Activated CD4-positive, CD25-positive, alpha-beta regulatory T cell treated with anti-CD3 and anti-CD28 coated beads, Interleukin-2, amount 50 U/mL, for 16 hours (primary cell): ENCODE results near the gene TRIM59.
"Not testable (repeated sequence)": the region's sequence is repeated elsewhere in the genome, so short reads cannot be mapped to it uniquely, and the experiment has no call there.

ENCODE experiments used
- DNase-seq: peaks from one replicate; pipeline ENCODE4 v3.0.0-alpha.2; 2020; ENCODE audit warnings: low read depth, low spot score

The TRIM59 gene

DNA sequence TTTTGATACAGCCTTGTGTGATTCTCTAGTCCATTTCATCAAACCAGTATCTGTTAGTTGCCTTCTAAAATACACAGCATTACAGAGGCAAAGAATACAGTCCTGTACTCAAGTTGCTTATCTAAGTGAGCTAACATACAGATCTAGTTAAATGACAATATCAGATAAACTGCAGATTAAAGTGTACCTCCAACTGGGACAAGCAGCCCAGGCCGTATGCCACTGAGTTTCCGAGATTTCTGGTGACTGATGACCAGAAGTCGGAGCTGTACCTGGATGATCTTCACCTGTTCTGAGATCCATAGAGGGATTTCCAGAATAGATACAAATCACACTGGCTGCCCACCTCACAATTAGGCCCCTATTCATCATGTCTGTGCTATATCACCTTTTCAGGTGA lies 6.3 kb upstream of the TRIM59 start:
- DNase-seq: no peak

DNA sequence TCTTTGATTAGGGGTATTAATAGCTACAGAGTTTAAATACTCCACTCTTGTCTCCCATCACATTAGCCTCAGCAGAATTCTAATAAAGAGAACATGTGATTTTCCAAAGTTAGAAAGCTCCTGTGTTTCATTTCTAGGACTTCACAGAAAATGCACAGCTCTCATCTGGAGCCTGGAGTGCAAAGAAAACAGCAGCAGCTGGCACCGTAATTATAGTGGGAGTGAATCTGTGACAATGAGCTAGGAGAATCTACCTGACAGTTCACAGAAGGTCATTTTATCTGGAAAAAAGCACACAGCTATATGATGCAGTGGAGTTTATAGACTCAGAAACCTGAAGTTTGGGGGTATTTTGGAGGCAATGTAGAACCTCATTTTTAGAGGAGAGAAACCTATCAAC lies 5.4 kb upstream of the TRIM59 start:
- DNase-seq: no peak

DNA sequence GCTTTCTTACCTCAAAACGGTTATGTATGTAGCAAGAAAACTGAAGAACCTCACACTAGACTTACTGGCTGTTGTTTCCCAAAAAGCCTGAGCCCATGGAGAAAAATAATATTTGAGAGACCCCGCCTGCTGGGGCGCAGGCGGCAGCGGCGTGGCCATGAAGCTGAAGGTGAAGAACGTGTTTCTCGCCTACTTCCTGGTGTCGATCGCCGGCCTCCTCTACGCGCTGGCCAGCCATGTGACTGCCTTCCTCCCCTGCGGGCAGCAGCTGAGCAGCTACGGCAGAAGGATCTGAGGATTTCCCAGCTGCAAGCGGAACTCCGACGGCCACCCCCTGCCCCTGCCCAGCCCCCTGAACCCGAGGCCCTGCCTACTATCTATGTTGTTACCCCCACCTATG lies 2.7 kb upstream of the TRIM59 start:
- not testable (repeated sequence) for DNase-seq

DNA sequence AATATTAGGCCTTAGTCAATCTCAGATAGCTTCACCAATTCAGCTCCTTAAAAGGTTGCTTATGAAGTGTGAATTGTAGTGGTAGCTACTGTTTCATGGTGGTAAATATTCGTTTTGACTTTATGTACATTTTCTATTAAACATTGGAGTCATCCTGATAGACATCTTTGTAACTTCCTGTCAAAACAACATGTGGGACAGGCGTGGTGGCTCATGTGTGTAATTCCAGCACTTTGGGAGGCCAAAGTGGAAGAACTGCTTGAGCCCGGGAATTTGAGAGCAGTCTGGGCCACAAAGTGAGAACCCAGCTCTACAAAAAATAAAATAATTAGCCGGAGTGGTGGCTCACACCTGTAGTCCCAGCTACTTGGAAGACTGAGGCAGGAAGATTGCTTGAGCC lies 2.0 kb upstream of the TRIM59 start:
- DNase-seq: no peak

DNA sequence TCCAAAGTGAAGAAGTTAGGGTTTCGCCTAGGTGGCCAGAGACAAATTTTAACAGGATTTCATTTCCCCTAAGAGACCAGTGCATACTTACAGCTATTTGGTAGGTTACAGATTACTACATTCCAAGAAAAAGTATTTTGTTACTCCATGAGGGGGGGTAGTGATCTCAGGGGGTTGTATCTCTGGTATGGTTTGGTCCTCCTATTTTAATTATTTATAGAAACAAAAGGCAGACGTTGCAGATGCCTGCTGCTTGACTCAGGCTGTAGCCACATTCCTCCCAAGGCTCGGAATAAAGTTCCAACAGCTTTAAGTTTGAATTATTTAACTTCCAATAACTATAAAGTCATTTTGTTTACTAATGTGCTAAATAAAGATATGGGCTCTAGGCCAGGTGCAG lies 1.3 kb upstream of the TRIM59 start:
- no peak for DNase-seq

DNA sequence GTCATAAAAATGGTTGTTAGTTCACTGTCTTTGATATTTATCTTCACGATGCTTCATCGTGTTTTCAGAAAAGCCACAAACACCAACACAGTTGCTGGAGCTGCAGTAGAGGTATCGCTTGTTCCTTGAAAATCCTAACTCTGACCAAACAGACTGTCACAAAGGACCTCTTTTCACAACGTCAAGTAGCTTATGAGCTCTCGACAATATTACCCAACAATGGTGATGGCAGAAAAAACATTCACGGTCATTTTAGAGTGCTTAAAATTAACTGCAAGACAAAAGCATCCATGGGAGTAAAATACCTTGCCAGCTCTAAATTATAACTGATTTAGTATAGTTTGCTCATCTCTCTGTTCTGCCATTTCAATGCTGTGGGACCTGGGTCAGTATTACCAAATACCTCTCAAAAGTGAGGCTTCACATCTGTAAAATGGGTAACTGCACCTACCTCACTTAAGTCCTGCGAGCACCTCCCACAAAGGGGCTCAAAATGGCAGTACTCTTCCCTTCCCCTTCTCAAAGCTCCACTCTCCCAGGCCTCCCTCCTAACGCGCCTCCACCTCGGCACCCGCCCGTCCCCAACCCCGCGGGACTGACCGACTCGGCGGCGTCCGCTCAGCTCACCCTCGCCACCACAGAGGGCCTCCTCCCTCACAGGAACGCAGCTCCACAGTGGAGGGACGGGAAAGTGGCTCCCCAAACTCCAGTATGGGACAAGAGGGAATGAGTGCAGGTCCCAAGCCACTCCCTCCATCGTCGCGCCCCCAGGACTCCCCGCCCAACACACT lies 546 bp downstream of the TRIM59 start:
- no peak for DNase-seq

DNA sequence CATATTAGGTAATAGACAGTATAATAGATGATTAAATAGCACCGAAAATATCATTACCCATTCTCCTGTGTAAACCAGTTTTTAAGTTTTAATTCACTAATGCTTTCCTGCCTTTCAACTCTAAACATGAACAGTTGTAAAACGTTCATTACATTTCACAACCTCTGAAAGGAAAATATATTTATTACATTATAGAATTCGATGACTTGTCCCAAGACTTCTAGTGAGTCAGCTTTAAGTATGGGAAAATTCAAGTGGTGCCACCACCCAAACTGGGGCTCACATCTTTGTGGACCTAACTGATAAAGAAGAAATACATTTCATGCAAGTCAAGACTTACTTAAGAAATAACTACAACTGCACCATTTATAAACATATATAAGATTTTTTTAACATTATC lies 2.0 kb downstream of the TRIM59 start:
- no peak for DNase-seq

DNA sequence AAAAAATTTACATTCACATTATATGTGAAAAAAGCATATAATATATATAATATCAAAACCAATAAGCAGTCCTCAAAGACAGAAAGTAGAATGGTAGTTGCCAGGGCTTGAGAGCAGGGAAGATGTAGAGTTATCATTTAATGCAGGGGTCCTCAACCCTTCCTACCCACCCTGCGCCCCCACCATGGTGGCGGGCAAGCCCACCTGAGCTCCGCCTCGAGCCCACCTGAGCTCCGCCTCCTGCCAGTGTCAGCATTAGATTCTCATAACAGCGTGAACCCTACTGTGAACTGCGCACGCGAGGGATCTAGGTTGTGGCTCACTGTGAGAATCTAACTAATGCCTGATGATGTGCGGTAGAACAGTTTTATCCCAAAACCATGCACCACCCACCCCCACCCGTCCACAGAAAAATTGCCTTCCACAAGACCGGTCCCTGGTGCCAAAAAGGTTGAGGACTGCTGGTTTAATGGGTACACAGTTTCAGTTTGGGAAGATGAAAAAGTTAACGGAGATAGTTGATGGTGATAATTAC lies 3.0 kb downstream of the TRIM59 start:
- DNase-seq: no peak

DNA sequence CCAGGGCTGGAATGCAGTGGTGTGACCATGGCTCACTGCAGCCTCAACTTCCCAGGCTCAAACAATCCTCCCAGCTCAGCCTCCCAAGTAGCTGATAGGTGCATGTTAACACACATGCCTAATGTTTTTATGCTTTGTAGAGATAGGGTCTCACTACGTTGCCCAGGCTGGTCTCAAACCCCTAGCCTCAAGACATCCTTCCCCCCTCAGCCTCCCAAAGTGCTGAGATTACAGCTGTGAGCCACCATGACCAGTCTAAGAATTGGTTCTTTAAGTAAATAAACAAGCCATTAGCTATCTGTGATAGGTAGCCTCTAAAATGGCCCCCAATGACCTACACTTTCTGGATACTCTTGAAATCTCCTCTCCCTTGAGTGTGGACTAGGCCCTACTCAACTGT lies 3.7 kb downstream of the TRIM59 start:
- DNase-seq: no peak

DNA sequence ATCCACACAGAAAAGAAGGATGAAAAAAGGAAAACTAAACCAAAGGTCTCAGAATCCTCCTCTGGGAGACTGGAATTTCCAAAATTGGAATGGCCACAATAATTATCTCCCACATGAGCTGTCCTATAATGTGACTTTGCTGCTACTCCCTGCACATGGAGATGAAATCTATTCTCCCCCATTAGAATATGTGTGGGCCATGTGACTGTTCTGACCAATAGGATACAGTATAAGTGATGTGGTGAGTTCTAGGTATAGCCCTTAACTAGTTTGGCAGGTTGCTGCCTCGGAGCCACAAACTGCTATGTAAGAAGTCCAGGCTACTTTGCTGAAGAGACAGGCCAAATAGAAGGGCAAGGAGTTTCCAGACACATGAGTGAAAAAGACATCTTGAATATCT lies 5.2 kb downstream of the TRIM59 start:
- no peak for DNase-seq

DNA sequence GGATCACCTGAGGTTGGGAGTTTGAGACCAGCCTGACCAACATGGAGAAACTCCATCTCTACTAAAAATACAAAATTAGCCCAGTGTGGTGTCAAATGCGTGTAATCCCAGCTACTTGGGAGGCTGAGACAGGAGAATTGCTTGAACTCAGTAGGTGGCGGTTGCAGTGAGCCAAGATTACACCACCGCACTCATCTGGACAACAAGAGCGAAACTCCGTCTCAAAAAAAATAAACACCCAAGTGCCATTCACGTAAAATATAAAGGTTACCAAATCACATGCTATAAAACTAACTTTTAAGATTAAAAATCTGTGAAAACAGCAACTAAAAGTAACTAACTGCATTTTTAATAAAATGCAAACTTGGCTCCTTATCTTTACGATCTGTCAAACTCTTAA lies 8.9 kb downstream of the TRIM59 start:
- no peak for DNase-seq

DNA sequence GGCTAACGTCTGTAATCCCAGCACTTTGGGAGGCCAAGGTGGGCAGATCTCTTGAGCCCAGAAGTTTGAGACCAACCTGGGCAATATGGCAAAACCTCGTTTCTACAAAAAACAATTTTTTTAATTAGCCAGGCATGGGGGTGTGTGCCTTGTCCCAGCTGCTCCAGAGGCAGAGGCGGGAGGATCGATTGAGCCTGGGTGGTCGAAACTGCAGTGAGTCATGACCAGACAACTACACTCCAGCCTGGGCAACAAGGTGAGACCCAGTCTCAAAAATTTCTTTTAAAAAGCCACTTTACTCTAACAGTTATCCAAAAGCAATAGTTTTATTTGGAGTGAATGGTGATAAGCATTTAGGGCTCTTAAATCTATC lies 12.5 kb downstream of the TRIM59 start:
- DNase-seq: no peak

DNA sequence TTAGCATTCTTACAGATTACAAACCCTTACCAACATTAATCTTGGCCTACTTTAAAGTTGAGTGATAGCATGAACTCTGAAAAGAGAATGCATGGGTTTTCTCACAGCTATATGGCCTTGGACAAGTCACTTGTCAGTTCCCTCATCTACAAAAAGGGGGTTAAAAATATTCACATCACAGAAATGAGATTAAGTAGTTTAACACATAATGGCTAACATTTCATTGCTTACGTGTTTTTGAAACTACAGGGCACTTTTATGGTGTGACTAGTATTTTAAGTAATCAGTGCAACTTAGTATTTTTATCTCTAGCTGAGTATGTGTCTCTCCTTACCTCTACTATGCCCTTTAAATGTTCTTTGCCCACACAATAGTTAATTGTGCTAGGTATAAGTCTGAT lies 13.8 kb downstream of the TRIM59 start:
- DNase-seq: no peak

DNA sequence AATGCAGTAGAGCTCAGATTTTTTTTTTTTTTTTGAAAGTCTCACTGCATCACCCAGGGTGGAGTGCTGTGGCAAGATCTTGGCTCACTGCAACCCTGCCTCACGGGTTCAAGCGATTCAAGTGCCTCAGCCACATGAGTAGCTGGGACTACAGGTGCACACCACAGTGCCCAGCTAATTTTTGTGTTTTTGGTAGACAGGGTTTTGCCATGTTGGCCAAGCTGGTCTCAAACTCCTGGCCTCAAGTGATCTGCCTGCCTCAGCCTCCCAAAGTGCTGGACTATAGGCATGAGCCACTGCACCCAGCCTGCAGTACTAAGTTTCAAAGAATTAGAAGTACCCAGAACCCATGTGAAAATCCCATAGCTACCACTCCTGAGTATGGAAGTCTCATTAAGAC lies 14.5 kb downstream of the TRIM59 start:
- DNase-seq: no peak

DNA sequence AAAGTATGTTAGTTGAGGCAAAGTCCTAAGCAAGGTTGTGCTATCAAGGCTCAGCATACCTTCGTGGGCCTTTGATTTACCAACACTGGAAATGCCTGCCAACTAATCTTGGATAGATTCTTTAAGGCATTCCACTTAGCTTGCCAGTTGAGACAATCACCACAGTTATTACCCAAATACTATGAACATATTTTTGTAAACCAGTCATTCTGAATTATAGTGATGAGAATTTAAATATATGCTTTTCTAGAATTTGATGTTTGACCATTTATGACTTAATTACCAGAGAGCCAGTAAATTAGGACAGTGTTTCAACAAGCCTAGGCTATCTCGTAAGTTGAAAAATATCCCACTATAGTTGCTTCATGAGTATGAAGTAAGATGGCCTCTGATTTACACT lies 15.5 kb downstream of the TRIM59 start:
- DNase-seq: no peak

DNA sequence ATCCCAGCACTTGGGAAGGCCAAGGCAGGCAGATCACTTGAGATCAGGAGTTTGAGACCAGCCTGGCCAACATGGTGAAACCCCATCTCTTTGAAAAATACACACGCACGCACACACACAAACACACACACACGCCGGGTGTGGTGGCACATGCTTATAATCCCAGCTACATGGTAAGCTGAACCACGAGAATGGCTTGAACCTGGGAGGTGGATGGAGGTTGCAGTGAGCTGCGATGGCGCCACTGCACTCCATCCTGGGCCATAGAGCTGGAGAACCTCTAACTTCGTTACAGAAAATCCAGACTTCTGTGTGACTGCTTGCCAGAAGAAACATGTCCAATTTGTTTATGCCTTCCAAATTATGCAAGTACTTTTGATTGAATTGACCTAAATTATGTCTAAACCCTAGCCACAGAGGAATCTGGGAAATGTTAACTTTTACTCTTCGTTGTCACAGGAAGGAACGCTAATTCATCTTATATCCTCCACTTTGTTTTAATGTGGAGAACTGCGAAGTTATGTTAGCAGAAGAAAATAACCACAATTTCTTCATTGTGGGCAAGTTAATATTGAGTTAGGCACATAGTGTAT lies 21.7 kb downstream of the TRIM59 start:
- DNase-seq: no peak

DNA sequence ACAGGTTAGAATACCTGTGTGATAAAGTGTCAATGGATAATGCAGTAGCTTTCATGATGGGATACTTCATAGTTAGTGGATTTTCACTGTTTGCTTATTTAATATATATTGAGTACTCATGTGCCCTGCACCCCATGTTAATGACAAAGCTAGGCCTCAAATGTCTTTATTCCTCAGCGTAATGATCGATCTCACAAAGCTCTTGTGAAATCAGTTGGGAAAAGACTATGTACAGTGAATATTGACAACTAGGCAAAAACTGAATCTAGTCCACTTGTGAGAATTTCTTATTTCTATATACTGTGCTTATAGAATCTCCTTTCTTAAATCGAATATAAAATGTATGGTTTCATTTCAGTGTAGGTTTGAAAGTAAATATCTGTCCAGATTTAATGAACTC lies 32.3 kb downstream of the TRIM59 start:
- no peak for DNase-seq

DNA sequence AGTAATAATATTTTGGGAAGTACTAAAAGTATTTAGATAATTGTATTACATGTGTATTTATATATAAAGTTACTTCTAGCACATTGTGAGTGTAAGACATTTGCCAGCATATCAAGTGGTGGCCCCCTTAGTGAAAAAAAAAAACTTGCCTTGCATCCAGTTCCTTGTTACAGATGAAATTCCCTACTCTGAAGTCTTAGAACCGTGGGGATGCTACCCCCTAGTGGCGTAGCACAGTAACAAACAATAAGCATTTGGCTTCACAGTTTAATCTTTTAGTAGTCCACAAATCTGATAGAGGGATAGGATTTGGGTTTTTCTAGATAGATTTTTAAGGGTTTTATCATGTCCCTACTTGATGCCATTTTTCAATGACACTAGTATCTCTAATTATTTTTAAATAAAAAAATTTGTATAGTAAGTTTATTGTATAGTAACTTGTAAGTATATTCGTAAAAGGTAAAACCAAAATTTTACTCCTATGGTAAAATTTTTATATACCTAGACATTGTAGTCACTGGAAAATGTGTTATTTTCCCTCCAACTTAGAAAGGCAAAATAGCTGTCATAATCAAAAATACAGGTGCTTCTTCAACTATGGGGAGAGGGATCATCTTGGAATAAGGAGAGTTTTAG lies 35.9 kb downstream of the TRIM59 start:
- DNase-seq: peak; percentile 47

DNA sequence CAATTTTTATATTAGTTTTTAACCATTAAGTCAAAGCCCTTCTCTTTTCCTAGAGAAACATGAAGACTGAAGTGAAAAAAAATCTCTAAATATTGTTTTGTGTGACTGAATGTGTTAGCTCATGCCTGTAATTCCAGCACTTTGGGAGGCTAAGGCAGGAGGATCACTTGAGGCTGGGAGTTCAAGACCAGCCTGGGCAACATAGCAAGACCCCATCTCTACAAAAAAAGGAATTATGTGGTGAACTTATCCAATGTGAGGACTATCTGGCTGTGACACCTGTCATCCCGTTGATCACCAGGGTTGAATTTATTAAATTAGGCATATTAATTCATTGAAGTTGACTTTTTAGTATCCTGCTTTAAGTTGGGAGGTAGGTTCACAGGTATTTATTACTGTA lies 37.1 kb downstream of the TRIM59 start:
- DNase-seq: no peak

DNA sequence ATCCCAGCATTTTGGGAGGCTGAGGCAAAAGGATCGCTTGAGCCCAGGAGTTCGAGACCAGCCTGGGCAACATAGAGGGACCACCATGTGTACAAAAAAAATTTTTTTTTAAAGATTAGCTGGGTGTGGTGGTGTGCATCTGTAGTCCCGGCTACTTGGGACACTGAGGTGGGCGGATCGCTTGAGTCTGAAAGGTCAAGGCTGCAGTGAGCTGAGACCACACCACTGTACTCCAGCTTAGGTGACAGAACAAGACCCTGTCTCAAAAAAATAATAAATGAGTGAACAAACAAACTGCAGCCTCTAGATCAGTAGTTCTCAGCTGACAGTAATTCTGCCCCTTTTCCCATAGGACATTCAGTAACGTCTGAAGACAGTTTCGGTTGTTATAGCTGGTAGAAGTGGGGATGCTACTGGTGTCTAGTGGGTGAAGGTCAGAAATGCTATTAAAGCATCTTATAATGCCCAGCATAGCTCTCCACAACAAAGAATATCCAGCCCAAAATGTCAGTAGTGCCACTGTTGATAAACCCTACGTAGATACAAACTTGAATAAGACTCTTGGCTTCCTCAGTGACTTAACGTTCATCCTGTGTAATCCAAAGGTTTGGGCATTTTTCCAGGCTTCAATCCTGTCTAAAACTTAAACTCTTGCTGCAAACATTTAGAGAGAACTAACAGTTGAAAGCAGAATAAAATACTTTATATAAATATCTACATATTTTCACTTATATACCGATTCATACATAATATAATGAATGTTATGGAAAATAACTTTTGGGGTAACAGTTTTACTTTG lies 39.6 kb downstream of the TRIM59 start:
- DNase-seq: no peak

DNA sequence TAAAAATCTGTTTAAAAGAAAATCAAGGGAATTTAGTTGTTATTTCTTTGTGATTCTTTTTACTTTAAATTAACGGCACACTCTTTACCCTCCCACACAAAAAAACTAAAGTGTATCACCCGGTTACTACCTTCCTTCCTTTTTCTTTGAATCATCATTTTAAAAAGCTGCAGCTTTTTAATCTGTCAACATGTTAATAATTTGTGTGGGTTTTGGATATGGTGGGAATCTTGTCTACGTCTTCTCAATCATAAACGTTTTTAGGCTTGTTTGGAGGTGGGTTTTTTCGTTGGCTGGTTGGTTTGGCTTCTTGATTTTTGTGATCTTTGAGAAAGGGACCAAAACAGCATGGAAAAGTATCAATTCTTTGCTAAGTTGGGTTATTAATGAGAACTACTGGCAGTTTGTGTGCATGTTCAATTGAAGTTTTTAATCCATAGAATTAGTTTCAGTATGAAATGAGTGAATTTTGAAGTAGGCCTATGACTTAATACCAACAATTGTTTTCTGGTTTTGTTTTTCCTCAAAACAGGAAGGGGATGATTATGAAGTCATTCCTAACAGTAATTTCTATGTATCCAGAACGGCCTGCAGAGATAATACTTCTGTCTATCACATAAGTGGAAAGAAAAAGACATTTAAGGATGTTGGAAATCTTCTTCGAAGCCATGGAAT lies 45.7 kb downstream of the TRIM59 start:
- no peak for DNase-seq
